Stimulated activated naive CD8-positive, alpha-beta T cell treated with anti-CD3 and anti-CD28 coated beads, Interleukin-15, Interleukin-2, amounts not matched to agents 100 U/mL and 50 U/mL, for 24 hours (primary cell): ENCODE results near the gene ARHGAP24.
A peak's percentile ranks its signal among the peaks of the same experiment; 100 is the strongest.
"Not testable (repeated sequence)": the region's sequence is repeated elsewhere in the genome, so short reads cannot be mapped to it uniquely, and the experiment has no call there.

Source experiments
- ATAC-seq: fragments of 150-1000 bp; cut with Tn5 transposase; one replicate; pipeline ENCODE4 v1.10.0; 2021
- DNase-seq: peaks from one replicate; pipeline ENCODE4 v3.0.0; 2021

ARHGAP24 gene

GRCh38 chr4:85963231-85963630 lies 488.3 kb downstream of the ARHGAP24 start:
- DNase-seq (no peak), ATAC-seq (no peak)

GRCh38 chr4:85964298-85964697 lies 489.3 kb downstream of the ARHGAP24 start:
- no peak for ATAC-seq

GRCh38 chr4:85965017-85965416 lies 490.1 kb downstream of the ARHGAP24 start:
- not testable (repeated sequence) for ATAC-seq

More at GRCh38 chr4:85964298-85964697, 489.3 kb downstream of the ARHGAP24 start:
- DNase-seq = no peak

GRCh38 chr4:85965529-85965928 lies 490.6 kb downstream of the ARHGAP24 start:
- no peak for ATAC-seq
- DNase-seq = no peak

More at GRCh38 chr4:85965017-85965416, 490.1 kb downstream of the ARHGAP24 start:
- not testable (repeated sequence) for DNase-seq

- no peak for ATAC-seq
- no peak for DNase-seq
Observed at GRCh38 chr4:85966373-85966772, 491.4 kb downstream of the ARHGAP24 start.

GRCh38 chr4:85967872-85968271 lies 492.9 kb downstream of the ARHGAP24 start:
- DNase-seq = no peak
- ATAC-seq = no peak

- no peak for DNase-seq
- ATAC-seq = no peak
Observed at GRCh38 chr4:85968945-85969819, 494.2 kb downstream of the ARHGAP24 start.

GRCh38 chr4:85970535-85970934 lies 495.6 kb downstream of the ARHGAP24 start:
- ATAC-seq (no peak), DNase-seq (no peak)

- DNase-seq (no peak), ATAC-seq (no peak)
Observed at GRCh38 chr4:85979276-85979675, 504.3 kb downstream of the ARHGAP24 start.

- DNase-seq = no peak
- no peak for ATAC-seq
Observed at GRCh38 chr4:85986266-85986665, 511.3 kb downstream of the ARHGAP24 start.

GRCh38 chr4:85993641-85994040 lies 518.7 kb downstream of the ARHGAP24 start:
- no peak for DNase-seq
- ATAC-seq = no peak

GRCh38 chr4:85994576-85994975 lies 519.6 kb downstream of the ARHGAP24 start:
- no peak for ATAC-seq
- DNase-seq = no peak

- ATAC-seq (peak; percentile 66), DNase-seq (no peak)
Observed at GRCh38 chr4:85995361-85995760, 520.4 kb downstream of the ARHGAP24 start.

- no peak for DNase-seq
- no peak for ATAC-seq
Observed at GRCh38 chr4:86001591-86001990, 526.6 kb downstream of the ARHGAP24 start.

- no peak for DNase-seq
- ATAC-seq = no peak
Observed at GRCh38 chr4:86004030-86004429, 529.1 kb downstream of the ARHGAP24 start.

GRCh38 chr4:86006057-86006456 lies 531.1 kb downstream of the ARHGAP24 start:
- ATAC-seq (no peak), DNase-seq (no peak)

GRCh38 chr4:86007042-86007441 lies 532.1 kb downstream of the ARHGAP24 start:
- DNase-seq = no peak
- ATAC-seq = no peak

GRCh38 chr4:86011117-86011516 lies 536.2 kb downstream of the ARHGAP24 start:
- ATAC-seq (no peak), DNase-seq (no peak)

GRCh38 chr4:86013621-86014020 lies 538.7 kb downstream of the ARHGAP24 start:
- ATAC-seq = no peak
- no peak for DNase-seq

- ATAC-seq (no peak), DNase-seq (no peak)
Observed at GRCh38 chr4:86014599-86014998, 539.6 kb downstream of the ARHGAP24 start.

GRCh38 chr4:86015412-86016350 lies 540.7 kb downstream of the ARHGAP24 start:
- ATAC-seq (no peak), DNase-seq (no peak)

GRCh38 chr4:86019362-86019761 lies 544.4 kb downstream of the ARHGAP24 start:
- no peak for ATAC-seq

GRCh38 chr4:86019906-86020305 lies 545.0 kb downstream of the ARHGAP24 start:
- ATAC-seq (no peak), DNase-seq (no peak)

More at GRCh38 chr4:86019362-86019761, 544.4 kb downstream of the ARHGAP24 start:
- DNase-seq = no peak
